K562 (cell line): ENCODE results near the gene BRD7. TPM values are rescaled to one million over a fixed set of nuclear protein-coding genes. Genes with fewer than 3 reads are reported as not detected.
A peak's percentile ranks its signal among the peaks of the same experiment; 100 is the strongest.

Source experiments
- ARNT ChIP-seq, 2 experiments: fragments of 450-650 bp; IDR thresholded peaks; 2 replicates each; pipeline ENCODE4 v1.6.1; 2016; ENCODE audit warnings: mild to moderate bottlenecking in 1 of 2
- CHAMP1 ChIP-seq: fragments of 450-650 bp; IDR thresholded peaks from 2 replicates; pipeline ENCODE4 v1.6.1; 2016; ENCODE audit warnings: mild to moderate bottlenecking
- ELF4 ChIP-seq: fragments of 450-650 bp; formaldehyde crosslinking; IDR thresholded peaks from 2 replicates; pipeline ENCODE4 v1.4.0; 2022; ENCODE audit warnings: missing genetic modification characterization
- HSF4 ChIP-seq: fragments of 250-450 bp; sonication (Bioruptor Pico); IDR thresholded peaks from 2 replicates; pipeline ENCODE4 v2.1.2; 2022; ENCODE audit warnings: mild to moderate bottlenecking, moderate library complexity, borderline replicate concordance
- MEF2A ChIP-seq: IDR thresholded peaks from 2 replicates; pipeline ENCODE4 v1.6.1; 2011; ENCODE audit warnings: low read depth, mild to moderate bottlenecking, low read length, moderate library complexity; ENCODE audit not compliant: control insufficient read depth
- MYC ChIP-seq, 2 experiments: fragments of 250-450 bp in 1 of 2; sonication (Bioruptor Pico) in 1 of 2; IDR thresholded peaks; 2 replicates each; pipeline versions ENCODE4 v1.5.1 to v1.6.1; 2012 to 2021; ENCODE audit warnings: low read depth in 2 of 2, borderline replicate concordance in 1 of 2, improper control_type of control experiment in 1 of 2, low read length in 1 of 2, mild to moderate bottlenecking in 1 of 2, moderate library complexity in 1 of 2
- PBX2 ChIP-seq, 2 experiments: IDR thresholded peaks in 1 of 2; conservative IDR thresholded peaks in 1 of 2; 2 replicates each; pipeline ENCODE4 v1.6.1; 2016; ENCODE audit warnings: low read depth in 2 of 2, mild to moderate bottlenecking in 1 of 2, missing compliant biosample characterization in 1 of 2, missing genetic modification characterization in 1 of 2, moderate library complexity in 1 of 2
- PREB ChIP-seq: sonication (generic); formaldehyde crosslinking; IDR thresholded peaks from 2 replicates; pipeline ENCODE4 v1.8.1; 2023; ENCODE audit warnings: mild to moderate bottlenecking, missing genetic modification reagents
- RBM25 ChIP-seq: fragments of 200-400 bp; formaldehyde crosslinking; IDR thresholded peaks from 2 replicates; pipeline ENCODE4 v1.6.1; 2018; ENCODE audit warnings: low read length, low read depth, moderate library complexity; ENCODE audit not compliant: severe bottlenecking
- SRSF1 ChIP-seq: fragments of 200-400 bp; formaldehyde crosslinking; IDR thresholded peaks from 2 replicates; pipeline ENCODE4 v1.6.1; 2017; ENCODE audit warnings: mild to moderate bottlenecking, low read depth, low read length, moderate library complexity
- STAT5A ChIP-seq: IDR thresholded peaks from 2 replicates; pipeline ENCODE4 v1.6.1; 2012; ENCODE audit warnings: low read length, inconsistent platforms, borderline replicate concordance
- ZNF146 ChIP-seq: IDR thresholded peaks from one replicate; pipeline ENCODE4 v1.6.1; 2018; ENCODE audit warnings: missing compliant biosample characterization; ENCODE audit not compliant: unreplicated experiment
- ZNF184 ChIP-seq: sonication (generic); formaldehyde crosslinking; IDR thresholded peaks from 2 replicates; pipeline ENCODE4 v1.5.0; 2020; ENCODE audit warnings: missing genetic modification reagents
- ZNF830 ChIP-seq: fragments of 250-450 bp; sonication (Bioruptor Pico); IDR thresholded peaks from 2 replicates; pipeline ENCODE4 v1.5.0; 2021; ENCODE audit warnings: mild to moderate bottlenecking
- polyA plus RNA-seq, 8 experiments: library from polyadenylated mRNA; depleted of rRNA in 4 of 8; stranded (reverse) in 5 of 8; unstranded in 3 of 8; fragments of >200 nt; fragmentation: Nextera tagmentation in 2 of 8; fragmentation: Illumina TruSeq in 1 of 8; extraction: Ambion mirVana in 2 of 8; extraction: Trizol in 1 of 8; gene quantifications; 2 replicates each; pipeline versions ENCODE4 v1.2.1 to v1.2.3, GENCODE V29; 2011 to 2014; ENCODE audit warnings: inconsistent platforms in 1 of 8, missing spikeins in 1 of 8
- total RNA-seq, 7 experiments: library from RNA; depleted of rRNA in 6 of 7; stranded (reverse); fragments of >200 nt in 6 of 7; fragmentation: Illumina TruSeq in 2 of 7; extraction: Trizol in 2 of 7; gene quantifications; 2 replicates each; pipeline versions ENCODE4 v1.2.1 to v1.2.3, GENCODE V29; 2011 to 2021; ENCODE audit warnings: low replicate concordance in 1 of 7
- TF ChIP-seq, protein P1 (sequence below): IDR thresholded peaks from 2 replicates; pipeline ENCODE4 v1.6.1; 2012; ENCODE audit warnings: low read depth, low read length, improper control_type of control experiment, borderline replicate concordance
- TF ChIP-seq, protein P2 (sequence below): fragments of 250-450 bp; sonication (Bioruptor Pico); IDR thresholded peaks from 2 replicates; pipeline ENCODE4 v1.4.0; 2020; ENCODE audit warnings: borderline replicate concordance

BRD7 gene
- total and polyA plus RNA-seq, 9 of the 15 experiments (the other 6 are each of a cell fraction or from before 2014, with no cell fraction given): 20.6 to 101 (median 68.7) TPM

DNA sequence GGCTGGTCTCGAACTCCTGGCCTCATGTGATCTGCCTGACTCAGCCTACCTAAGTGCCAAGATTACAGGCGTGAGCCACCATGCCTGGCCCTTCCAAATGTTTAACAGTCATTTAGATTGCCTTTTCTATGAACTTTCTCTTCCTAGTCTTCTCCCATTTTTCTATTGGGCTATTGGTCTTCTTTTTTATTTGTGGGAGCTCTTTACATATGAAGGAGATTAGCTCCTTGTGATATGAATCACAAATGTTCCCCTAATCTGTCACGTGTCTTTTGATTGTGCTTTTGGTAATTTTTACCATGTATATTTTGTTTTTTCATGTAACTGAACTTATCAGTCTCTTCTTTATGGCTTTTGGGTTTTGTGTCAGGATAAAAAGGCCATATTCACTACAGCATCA lies 90.5 kb downstream of the BRD7 start (continued):
- TF ChIP-seq MYC (IDR thresholded peaks at IDR 0.05; ENCODE audit: low read depth, low read length): no peak
- no peak for TF ChIP-seq MYC (CRISPR knock-in tag; IDR thresholded peaks at IDR 0.05; ENCODE audit: borderline replicate concordance, low read depth)
- TF ChIP-seq, protein P1, sequence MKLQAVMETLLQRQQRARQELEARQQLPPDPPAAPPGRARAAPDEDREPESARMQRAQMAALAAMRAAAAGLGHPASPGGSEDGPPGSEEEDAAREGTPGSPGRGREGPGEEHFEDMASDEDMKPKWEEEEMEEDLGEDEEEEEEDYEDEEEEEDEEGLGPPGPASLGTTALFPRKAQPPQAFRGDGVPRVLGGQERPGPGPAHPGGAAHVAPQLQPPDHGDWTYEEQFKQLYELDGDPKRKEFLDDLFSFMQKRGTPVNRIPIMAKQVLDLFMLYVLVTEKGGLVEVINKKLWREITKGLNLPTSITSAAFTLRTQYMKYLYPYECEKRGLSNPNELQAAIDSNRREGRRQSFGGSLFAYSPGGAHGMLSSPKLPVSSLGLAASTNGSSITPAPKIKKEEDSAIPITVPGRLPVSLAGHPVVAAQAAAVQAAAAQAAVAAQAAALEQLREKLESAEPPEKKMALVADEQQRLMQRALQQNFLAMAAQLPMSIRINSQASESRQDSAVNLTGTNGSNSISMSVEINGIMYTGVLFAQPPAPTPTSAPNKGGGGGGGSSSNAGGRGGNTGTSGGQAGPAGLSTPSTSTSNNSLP: no peak
- TF ChIP-seq, protein P2, sequence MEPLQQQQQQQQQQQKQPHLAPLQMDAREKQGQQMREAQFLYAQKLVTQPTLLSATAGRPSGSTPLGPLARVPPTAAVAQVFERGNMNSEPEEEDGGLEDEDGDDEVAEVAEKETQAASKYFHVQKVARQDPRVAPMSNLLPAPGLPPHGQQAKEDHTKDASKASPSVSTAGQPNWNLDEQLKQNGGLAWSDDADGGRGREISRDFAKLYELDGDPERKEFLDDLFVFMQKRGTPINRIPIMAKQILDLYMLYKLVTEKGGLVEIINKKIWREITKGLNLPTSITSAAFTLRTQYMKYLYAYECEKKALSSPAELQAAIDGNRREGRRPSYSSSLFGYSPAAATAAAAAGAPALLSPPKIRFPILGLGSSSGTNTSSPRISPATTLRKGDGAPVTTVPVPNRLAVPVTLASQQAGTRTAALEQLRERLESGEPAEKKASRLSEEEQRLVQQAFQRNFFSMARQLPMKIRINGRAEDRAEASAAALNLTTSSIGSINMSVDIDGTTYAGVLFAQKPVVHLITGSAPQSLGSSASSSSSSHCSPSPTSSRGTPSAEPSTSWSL (CRISPR knock-in tag): no peak
- TF ChIP-seq RBM25: peak; percentile 45
- no peak for TF ChIP-seq PBX2 (CRISPR knock-in tag; IDR thresholded peaks at IDR 0.05; ENCODE audit: low read depth)
- TF ChIP-seq PBX2 (tag; conservative IDR thresholded peaks at IDR 0.05; ENCODE audit: low read depth): no peak
- peak in 1 of 2 experiments; percentile 43; a peak in 1 of 4 replicates for TF ChIP-seq ARNT (IDR thresholded peaks at IDR 0.05)
- TF ChIP-seq CHAMP1: peak; percentile 93
- TF ChIP-seq ZNF146 (CRISPR knock-in tag): no peak
- no peak for TF ChIP-seq ELF4 (CRISPR knock-in tag)
- TF ChIP-seq STAT5A: no peak
- TF ChIP-seq MEF2A: no peak
- no peak for TF ChIP-seq ZNF830
- TF ChIP-seq PREB (CRISPR knock-in tag): no peak
- TF ChIP-seq HSF4: no peak
- no peak for TF ChIP-seq ZNF184
- TF ChIP-seq SRSF1: no peak
